Measurements from ENCODE around the gene ZNF559. TPM values are rescaled to one million over a fixed set of nuclear protein-coding genes. Genes with fewer than 3 reads are reported as not detected.
A peak's percentile ranks its signal among the peaks of the same experiment; 100 is the strongest.
"Not testable (repeated sequence)": the region's sequence is repeated elsewhere in the genome, so short reads cannot be mapped to it uniquely, and the experiment has no call there.

ZNF559 gene
- total RNA-seq, 4 donors from 2014 or later = 7.8 to 33.6 (median 11.5) TPM

DNA sequence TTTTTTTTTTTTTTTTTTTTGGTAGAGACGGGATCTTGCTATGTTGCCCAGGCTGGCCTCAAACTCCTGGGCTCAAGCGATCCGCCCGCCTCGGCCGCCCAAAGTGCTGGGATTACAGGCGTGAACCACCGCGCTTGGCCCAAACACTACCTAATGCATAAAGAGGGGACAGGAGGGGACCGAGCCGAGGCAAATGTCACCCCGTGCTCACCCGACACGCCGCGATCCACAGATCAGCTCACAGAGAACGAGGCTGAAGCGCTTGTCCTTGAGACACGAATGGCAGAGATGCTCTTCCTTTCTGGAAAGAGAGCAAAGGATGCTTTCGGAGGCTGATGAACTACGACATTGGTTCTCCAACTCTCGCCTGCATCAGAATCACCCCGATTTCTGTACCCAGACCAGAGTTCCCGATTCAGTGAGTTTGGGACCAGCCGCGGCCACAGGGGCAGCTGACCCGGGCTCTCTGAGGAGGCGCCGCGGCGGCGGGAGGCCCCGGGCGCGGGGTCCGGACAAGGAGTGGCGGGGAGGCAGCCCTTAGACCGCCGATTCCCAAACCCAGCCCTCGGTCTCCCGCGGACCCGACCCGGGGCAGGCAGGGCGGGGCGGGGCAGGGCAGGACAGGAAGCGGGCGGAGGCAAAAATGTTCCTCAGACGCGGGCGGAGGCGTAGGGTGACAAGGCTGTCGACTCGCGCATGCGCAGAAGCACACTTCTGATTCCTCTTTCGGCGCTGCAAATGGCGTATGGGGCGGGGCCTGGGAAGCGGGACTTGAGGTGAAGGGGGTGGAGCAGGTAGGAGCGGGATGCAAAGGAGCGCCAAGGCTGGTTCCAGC is 14.6 kb upstream of the ZNF559 start, which contains the start of gene ZNF699:
TSS of gene ZNF699 (minus strand) at position 700 of the 835 bp plus-strand sequence. CDS start 4,719 bp downstream, outside the sequence.
- peak; percentile 91 for DNase-seq (ENCODE audit: low spot score)
- peak; percentile 97 for ATAC-seq (ENCODE audit: low FRiP score)
- TF ChIP-seq, protein P1, sequence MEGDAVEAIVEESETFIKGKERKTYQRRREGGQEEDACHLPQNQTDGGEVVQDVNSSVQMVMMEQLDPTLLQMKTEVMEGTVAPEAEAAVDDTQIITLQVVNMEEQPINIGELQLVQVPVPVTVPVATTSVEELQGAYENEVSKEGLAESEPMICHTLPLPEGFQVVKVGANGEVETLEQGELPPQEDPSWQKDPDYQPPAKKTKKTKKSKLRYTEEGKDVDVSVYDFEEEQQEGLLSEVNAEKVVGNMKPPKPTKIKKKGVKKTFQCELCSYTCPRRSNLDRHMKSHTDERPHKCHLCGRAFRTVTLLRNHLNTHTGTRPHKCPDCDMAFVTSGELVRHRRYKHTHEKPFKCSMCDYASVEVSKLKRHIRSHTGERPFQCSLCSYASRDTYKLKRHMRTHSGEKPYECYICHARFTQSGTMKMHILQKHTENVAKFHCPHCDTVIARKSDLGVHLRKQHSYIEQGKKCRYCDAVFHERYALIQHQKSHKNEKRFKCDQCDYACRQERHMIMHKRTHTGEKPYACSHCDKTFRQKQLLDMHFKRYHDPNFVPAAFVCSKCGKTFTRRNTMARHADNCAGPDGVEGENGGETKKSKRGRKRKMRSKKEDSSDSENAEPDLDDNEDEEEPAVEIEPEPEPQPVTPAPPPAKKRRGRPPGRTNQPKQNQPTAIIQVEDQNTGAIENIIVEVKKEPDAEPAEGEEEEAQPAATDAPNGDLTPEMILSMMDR (IDR thresholded peaks at IDR 0.05) = no peak

DNA sequence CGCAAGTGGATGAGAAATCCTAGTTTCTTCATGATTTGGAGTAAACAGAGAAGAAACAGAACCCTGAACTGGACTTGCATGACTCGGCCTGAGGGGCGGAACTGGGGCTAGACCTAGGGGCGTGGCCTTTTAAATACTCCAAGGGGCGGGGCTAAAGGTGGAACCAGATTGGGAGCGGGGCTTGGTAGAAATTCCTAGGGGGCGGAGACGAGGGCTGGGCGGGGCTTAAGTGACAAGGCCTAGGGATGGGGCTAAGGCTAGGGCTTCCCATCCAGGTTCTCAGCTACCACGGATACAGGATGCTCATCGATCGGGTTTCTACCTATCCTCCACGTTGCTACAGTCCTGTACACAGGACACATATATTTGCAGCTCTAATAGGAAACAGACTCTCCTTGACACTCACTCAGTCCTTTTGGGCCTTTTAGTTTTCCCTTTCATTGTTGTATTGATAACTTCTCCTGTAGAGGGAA is 14.0 kb upstream of the ZNF559 start:
- peak; percentile 81 for DNase-seq (ENCODE audit: low spot score)
- ATAC-seq (ENCODE audit: low FRiP score) = peak; percentile 94
- TF ChIP-seq, protein P1 (IDR thresholded peaks at IDR 0.05) = no peak

DNA sequence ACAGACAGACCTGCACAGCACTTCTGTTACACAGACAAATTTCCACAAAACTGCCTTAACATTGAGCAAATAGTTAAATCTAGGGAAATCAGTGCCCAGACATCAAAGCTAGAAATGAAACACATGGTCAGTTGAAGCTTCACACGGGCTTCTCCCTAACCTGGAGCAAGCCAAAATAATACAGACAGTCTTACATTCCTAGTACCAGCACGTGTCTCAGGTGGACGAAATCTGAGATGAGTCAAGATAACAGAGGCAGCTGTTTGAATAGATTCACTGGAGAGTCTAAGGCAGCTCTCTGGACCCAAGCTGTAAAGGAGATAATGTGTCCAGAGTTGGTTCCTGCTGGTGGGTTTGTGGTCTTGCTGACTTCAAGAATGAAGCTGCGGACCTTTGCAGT is 10.2 kb upstream of the ZNF559 start:
- ATAC-seq (ENCODE audit: low FRiP score) (no peak), DNase-seq (ENCODE audit: low spot score) (no peak)
- TF ChIP-seq, protein P1 (IDR thresholded peaks at IDR 0.05) = no peak

DNA sequence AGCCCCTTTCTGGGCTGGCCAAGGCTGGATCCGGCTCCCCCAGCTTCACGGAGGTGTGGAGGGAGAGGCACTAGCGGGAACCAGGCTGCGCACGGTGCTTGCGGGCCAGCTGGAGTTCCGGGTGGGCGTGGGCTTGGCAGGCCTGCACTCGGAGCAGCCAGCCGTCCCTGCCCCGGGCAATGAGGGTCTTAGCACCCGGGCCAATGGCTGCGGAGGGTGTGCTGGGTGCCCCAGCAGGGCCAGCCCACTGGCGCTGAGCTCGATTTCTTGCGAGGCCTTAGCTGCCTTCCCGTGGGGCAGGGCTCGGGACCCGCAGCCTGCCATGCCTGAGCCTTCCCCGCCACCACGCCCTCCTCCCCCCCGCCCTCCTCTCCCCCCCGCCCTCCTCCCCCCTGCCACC is 2.6 kb upstream of the ZNF559 start:
- no peak for DNase-seq (ENCODE audit: low spot score)
- TF ChIP-seq, protein P1 (IDR thresholded peaks at IDR 0.05) = no peak
- no peak for ATAC-seq (ENCODE audit: low FRiP score)

DNA sequence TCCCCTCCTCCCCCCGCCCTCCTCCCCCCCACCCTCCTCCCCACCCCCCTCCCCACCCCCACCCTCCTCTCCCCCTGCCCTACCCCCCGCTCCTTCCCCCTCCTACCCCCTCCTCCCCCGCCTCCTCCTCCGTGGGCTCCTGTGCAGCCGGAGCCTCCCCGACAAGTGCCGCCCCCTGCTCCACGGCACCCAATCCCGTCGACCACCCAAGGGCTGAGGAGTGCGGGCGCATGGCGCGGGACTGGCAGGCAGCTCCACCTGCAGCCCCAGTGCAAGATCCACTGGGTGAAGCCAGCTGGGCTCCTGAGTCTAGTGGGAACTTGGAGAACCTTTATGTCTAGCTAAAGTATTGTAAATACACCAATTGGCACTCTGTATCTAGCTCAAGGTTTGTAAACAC is 2.2 kb upstream of the ZNF559 start:
- not testable (repeated sequence) for DNase-seq (ENCODE audit: low spot score); ATAC-seq (ENCODE audit: low FRiP score)

DNA sequence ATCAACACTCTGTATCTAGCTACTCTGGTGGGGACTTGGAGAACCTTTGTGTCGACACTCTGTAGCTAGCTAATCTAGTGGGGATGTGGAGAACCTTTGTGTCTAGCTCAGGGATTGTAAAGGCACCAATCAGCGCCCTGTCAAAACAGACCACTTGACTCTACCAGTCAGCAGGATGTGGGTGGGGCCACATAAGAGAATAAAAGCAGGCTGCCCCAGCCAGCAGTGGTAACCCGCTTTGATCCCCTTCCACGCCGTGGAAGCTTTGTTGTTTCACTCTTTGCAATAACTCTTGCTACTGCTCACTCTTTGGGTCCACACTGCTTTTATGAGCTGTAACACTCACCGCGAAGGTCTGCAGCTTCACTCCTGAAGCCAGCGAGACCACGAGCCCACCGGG is 1.8 kb upstream of the ZNF559 start:
- not testable (repeated sequence) for DNase-seq (ENCODE audit: low spot score); ATAC-seq (ENCODE audit: low FRiP score)

DNA sequence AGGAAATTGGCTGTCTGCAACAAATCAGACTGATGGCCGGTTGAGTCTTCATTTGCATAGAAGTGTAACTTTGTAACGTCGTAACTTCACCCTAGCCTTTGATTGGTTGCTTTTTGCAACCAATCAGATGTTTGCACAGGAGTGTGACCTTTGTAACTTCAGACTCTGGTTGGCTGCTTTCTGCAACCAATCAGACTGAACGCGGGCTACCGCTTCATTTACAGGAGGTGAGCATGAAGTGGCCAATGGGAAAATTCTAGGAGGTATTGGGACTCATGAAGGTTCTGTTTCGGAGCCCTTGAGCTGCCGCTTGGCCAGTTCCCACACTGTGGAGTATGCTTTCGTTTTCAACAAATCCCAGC is 441 bp upstream of the ZNF559 start:
- ATAC-seq (ENCODE audit: low FRiP score) = peak; percentile 49
- no peak for DNase-seq (ENCODE audit: low spot score)
- TF ChIP-seq, protein P1 (IDR thresholded peaks at IDR 0.05) = no peak

DNA sequence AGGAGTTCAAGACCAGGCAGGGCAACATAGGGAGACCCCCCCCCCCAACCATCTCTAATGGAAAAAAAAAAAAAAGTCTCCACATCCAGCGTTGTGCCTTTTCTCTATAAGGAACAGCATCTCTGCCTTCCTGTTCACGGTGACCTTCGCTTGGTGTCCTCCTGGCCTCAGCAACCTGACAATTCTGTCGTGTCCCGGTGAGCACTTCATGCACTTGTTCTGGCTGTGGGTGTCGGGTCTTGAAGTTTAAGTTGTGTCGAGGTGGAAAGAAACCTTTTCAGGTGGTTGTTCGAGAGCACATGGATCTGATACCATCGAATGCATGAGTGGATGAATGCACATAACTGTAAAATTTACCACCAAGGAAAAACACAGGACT is 594 bp downstream of the ZNF559 start:
- ATAC-seq (ENCODE audit: low FRiP score) (no peak), DNase-seq (ENCODE audit: low spot score) (no peak)
- TF ChIP-seq, protein P1 (IDR thresholded peaks at IDR 0.05) = no peak

Data from omental fat pad (tissue), 4 donors.